ENCODE measurements around the gene PPP1R37.

DNA sequence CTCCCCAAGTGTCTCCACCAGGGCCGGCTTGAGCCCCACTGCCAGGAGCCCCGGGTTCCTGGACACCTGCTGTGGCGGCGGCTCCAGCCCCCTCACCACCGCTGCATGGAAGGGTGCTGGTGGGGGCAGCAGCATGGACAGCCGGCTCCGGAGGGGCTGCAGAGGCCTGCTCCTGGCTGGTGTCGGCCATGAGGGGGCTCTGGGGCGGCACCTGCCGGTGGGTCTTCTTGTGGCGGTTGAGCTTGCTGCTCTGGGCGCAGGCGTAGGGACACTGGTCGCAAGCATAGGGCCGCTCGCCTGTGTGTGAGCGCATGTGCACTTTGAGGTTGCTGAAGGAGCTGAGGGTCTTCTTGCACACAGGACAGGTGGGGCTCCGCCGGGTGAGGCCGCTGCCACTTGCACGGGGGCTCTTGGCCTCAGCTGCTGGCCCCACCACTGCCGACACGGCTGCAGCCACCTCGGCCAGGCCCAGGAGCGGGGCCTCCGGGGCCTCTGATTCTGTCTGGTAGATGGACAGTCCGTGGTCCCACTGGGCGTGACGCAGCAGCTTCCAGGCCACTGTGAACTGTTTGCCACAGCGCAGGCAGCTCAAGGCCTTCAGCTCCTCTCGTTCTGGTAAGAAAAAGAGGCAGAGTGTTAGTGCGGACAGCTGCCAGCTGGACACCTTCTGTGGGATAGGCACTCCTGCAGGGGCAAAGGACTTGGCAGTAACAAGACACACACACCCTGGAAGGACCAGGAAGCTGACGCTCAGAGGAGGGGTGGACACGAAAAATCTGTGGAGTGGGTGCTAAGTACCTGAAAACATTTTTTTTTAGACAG, 20.8 kb upstream of the PPP1R37 start:
- TF ChIP-seq, protein P1, sequence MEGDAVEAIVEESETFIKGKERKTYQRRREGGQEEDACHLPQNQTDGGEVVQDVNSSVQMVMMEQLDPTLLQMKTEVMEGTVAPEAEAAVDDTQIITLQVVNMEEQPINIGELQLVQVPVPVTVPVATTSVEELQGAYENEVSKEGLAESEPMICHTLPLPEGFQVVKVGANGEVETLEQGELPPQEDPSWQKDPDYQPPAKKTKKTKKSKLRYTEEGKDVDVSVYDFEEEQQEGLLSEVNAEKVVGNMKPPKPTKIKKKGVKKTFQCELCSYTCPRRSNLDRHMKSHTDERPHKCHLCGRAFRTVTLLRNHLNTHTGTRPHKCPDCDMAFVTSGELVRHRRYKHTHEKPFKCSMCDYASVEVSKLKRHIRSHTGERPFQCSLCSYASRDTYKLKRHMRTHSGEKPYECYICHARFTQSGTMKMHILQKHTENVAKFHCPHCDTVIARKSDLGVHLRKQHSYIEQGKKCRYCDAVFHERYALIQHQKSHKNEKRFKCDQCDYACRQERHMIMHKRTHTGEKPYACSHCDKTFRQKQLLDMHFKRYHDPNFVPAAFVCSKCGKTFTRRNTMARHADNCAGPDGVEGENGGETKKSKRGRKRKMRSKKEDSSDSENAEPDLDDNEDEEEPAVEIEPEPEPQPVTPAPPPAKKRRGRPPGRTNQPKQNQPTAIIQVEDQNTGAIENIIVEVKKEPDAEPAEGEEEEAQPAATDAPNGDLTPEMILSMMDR (IDR thresholded peaks at IDR 0.05) = no peak
- TF ChIP-seq POLR2A (IDR thresholded peaks at IDR 0.05) = no peak

Data from lower leg skin (tissue), 3 donors.